ENCODE data around the gene CORIN.
"Not testable (repeated sequence)": the region's sequence is repeated elsewhere in the genome, so short reads cannot be mapped to it uniquely, and the experiment has no call there.

The CORIN gene

GRCh38 chr4:47774079-47774478 lies 63.8 kb downstream of the CORIN start:
- Histone ChIP-seq H2AFZ (ENCODE audit: low read depth, low read length) (no peak overlapping the region), H3K27me3 (ENCODE audit: insufficient read depth, low read length, poor library complexity) (no peaks in the 10 kb centered on the region), H4K20me1 (ENCODE audit: insufficient read depth, low read length) (no peaks in the 10 kb centered on the region), H3K4me2 (ENCODE audit: insufficient read depth, low read length) (no peak overlapping the region), H3K4me3 (ENCODE audit: low read depth in 1 of 2, low read length in 2 of 2) (no peak overlapping the region), H3K27ac (ENCODE audit: low read length) (no peak overlapping the region), H3K9me3 (ENCODE audit: insufficient read depth, low read length, severe bottlenecking) (no peaks in the 10 kb centered on the region), H3K4me1 (ENCODE audit: insufficient read depth, low read length) (no peaks in the 10 kb centered on the region), H3K79me2 (ENCODE audit: insufficient read depth, low read length) (no peaks in the 10 kb centered on the region), H3K9ac (ENCODE audit: low read depth, low read length) (no peak overlapping the region), H3K36me3 (ENCODE audit: insufficient read depth, low read length) (no peaks in the 10 kb centered on the region)
- DNase-seq: no peak
- ATAC-seq (ENCODE audit: insufficient read depth, low read depth): no peak
- TF ChIP-seq EZH2 (IDR thresholded peaks at IDR 0.05; ENCODE audit: borderline replicate concordance, low read depth, low read length, severe bottlenecking) (no peak), CTCF (IDR thresholded peaks at IDR 0.05; ENCODE audit: borderline replicate concordance, extremely low read depth, low read length, poor library complexity, severe bottlenecking) (no peak)

GRCh38 chr4:47771020-47771419 lies 66.8 kb downstream of the CORIN start:
- Histone ChIP-seq H2AFZ (ENCODE audit: low read depth, low read length) (no peak overlapping the region), H3K4me2 (ENCODE audit: insufficient read depth, low read length) (no peak overlapping the region), H3K79me2 (ENCODE audit: insufficient read depth, low read length) (no peaks in the 10 kb centered on the region), H4K20me1 (ENCODE audit: insufficient read depth, low read length) (no peaks in the 10 kb centered on the region), H3K4me3 (ENCODE audit: low read depth in 1 of 2, low read length in 2 of 2) (no peak overlapping the region), H3K4me1 (ENCODE audit: insufficient read depth, low read length) (no peaks in the 10 kb centered on the region), H3K27me3 (ENCODE audit: insufficient read depth, low read length, poor library complexity) (no peaks in the 10 kb centered on the region), H3K36me3 (ENCODE audit: insufficient read depth, low read length) (no peaks in the 10 kb centered on the region), H3K27ac (ENCODE audit: low read length) (no peak overlapping the region), H3K9me3 (ENCODE audit: insufficient read depth, low read length, severe bottlenecking) (no peaks in the 10 kb centered on the region), H3K9ac (ENCODE audit: low read depth, low read length) (no peak overlapping the region)
- no peak for DNase-seq
- TF ChIP-seq EZH2 (IDR thresholded peaks at IDR 0.05; ENCODE audit: borderline replicate concordance, low read depth, low read length, severe bottlenecking) (no peak), CTCF (IDR thresholded peaks at IDR 0.05; ENCODE audit: borderline replicate concordance, extremely low read depth, low read length, poor library complexity, severe bottlenecking) (no peak)
- no peak for ATAC-seq (ENCODE audit: insufficient read depth, low read depth)

- not testable (repeated sequence) for H3K9ac ChIP-seq (ENCODE audit: low read depth, low read length); H3K4me2 ChIP-seq (ENCODE audit: insufficient read depth, low read length); H3K27me3 ChIP-seq (ENCODE audit: insufficient read depth, low read length, poor library complexity); H3K36me3 ChIP-seq (ENCODE audit: insufficient read depth, low read length); H2AFZ ChIP-seq (ENCODE audit: low read depth, low read length); H3K79me2 ChIP-seq (ENCODE audit: insufficient read depth, low read length); H3K27ac ChIP-seq (ENCODE audit: low read length); H3K4me1 ChIP-seq (ENCODE audit: insufficient read depth, low read length); H4K20me1 ChIP-seq (ENCODE audit: insufficient read depth, low read length); H3K4me3 ChIP-seq (ENCODE audit: low read depth in 1 of 2, low read length in 2 of 2); ATAC-seq (ENCODE audit: insufficient read depth, low read depth); H3K9me3 ChIP-seq (ENCODE audit: insufficient read depth, low read length, severe bottlenecking); DNase-seq
Observed at GRCh38 chr4:47767956-47768355, 69.9 kb downstream of the CORIN start.

GRCh38 chr4:47763279-47763678 lies 74.6 kb downstream of the CORIN start:
- no peak for TF ChIP-seq EZH2 (IDR thresholded peaks at IDR 0.05; ENCODE audit: borderline replicate concordance, low read depth, low read length, severe bottlenecking)
- no peak for TF ChIP-seq CTCF (IDR thresholded peaks at IDR 0.05; ENCODE audit: borderline replicate concordance, extremely low read depth, low read length, poor library complexity, severe bottlenecking)
- no peaks in the 10 kb centered on the region for H3K79me2 ChIP-seq (ENCODE audit: insufficient read depth, low read length)

More at GRCh38 chr4:47763279-47763678, 74.6 kb downstream of the CORIN start:
- no peaks in the 10 kb centered on the region for H3K36me3 ChIP-seq (ENCODE audit: insufficient read depth, low read length)
- no peaks in the 10 kb centered on the region for H3K9me3 ChIP-seq (ENCODE audit: insufficient read depth, low read length, severe bottlenecking)
- H3K4me1 ChIP-seq (ENCODE audit: insufficient read depth, low read length): no peaks in the 10 kb centered on the region
- H3K27me3 ChIP-seq (ENCODE audit: insufficient read depth, low read length, poor library complexity): no peaks in the 10 kb centered on the region
- no peak overlapping the region for H3K4me2 ChIP-seq (ENCODE audit: insufficient read depth, low read length)
- ATAC-seq (ENCODE audit: insufficient read depth, low read depth) (no peak), DNase-seq (no peak)
- no peak overlapping the region for H3K27ac ChIP-seq (ENCODE audit: low read length)
- no peak overlapping the region for H2AFZ ChIP-seq (ENCODE audit: low read depth, low read length)
- no peak overlapping the region for H3K9ac ChIP-seq (ENCODE audit: low read depth, low read length)
- no peak overlapping the region for H3K4me3 ChIP-seq (ENCODE audit: low read depth in 1 of 2, low read length in 2 of 2)
- H4K20me1 ChIP-seq (ENCODE audit: insufficient read depth, low read length): no peaks in the 10 kb centered on the region

All from DND-41 (cell line).